Skeletal muscle satellite cell (primary cell): ENCODE results near the gene RFT1.

Experiments
- H3K27me3 ChIP-seq: 2 replicates; pipeline ENCODE4 v1.7.0; 2013; ENCODE audit warnings: low read length; ENCODE audit not compliant: control insufficient read depth, insufficient read depth
- H3K36me3 ChIP-seq: 2 replicates; pipeline ENCODE4 v1.7.0; 2013; ENCODE audit warnings: mild to moderate bottlenecking, control low read depth, low read length; ENCODE audit not compliant: insufficient read depth
- H3K4me1 ChIP-seq: 2 replicates; pipeline ENCODE4 v1.7.0; 2013; ENCODE audit warnings: low read length; ENCODE audit not compliant: control insufficient read depth, insufficient read depth
- H3K4me2 ChIP-seq: 2 replicates; pipeline ENCODE4 v1.7.0; 2013; ENCODE audit warnings: mild to moderate bottlenecking, low read length
- H3K4me3 ChIP-seq: 2 replicates; pipeline ENCODE4 v1.7.0; 2013; ENCODE audit warnings: low read length
- H3K9ac ChIP-seq: 2 replicates; pipeline ENCODE4 v1.7.0; 2013; ENCODE audit warnings: mild to moderate bottlenecking, low read depth, low read length, moderate library complexity
- H3K9me3 ChIP-seq: replicated peaks from 2 replicates; pipeline ENCODE4 v1.7.0; 2013; ENCODE audit warnings: mild to moderate bottlenecking, control low read depth, low read length

RFT1 gene

DNA sequence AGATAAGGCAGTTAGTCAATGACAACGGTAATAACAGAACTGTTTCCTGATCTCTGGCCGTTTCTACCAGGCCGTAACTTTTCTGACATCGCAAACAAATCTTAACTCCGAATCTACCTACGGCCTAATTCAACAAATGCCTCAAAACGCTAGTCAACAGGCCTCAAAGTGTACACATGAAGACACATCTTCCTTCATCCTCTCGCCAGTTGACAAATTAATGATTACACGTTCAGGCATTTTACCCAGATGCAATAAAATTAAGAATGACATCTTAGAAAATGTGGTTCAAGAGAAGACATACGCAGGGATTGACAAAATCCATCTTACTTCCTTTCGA is 85.9 kb downstream of the RFT1 start:
- Histone ChIP-seq H3K4me3 (peak overlapping the region; percentile 83), H3K4me2 (peak overlapping the region; percentile 88), H3K9me3 (no peaks in the 10 kb centered on the region), H3K36me3 (no peaks in the 10 kb centered on the region), H3K4me1 (no peaks in the 10 kb centered on the region), H3K27me3 (peaks cover 7% of the 10 kb centered on the region), H3K9ac (peak overlapping the region; percentile 82)

DNA sequence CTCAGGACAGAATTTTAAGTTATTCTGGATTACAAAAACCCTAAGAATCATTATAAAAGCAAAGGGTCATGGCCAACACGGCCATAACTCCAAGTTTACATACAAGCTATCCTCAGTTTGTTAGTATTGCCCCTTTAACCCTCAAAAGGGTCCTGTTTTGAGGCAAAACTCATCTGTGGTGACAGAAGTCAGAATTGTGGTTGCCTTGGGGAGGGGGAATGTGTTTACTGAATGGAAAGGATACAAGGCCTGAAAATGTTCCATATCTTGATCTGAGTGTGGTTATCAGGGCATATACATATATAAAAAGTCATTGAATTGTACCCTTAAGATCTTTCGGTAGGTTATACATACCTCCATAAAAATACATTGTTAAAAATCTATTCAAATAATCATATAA is 86.5 kb downstream of the RFT1 start:
- no peak overlapping the region for H3K4me2 ChIP-seq
- H3K9me3 ChIP-seq: no peaks in the 10 kb centered on the region
- H3K9ac ChIP-seq: no peak overlapping the region
- H3K36me3 ChIP-seq: no peaks in the 10 kb centered on the region
- H3K27me3 ChIP-seq: peaks cover 7% of the 10 kb centered on the region
- no peak overlapping the region for H3K4me3 ChIP-seq
- no peaks in the 10 kb centered on the region for H3K4me1 ChIP-seq

DNA sequence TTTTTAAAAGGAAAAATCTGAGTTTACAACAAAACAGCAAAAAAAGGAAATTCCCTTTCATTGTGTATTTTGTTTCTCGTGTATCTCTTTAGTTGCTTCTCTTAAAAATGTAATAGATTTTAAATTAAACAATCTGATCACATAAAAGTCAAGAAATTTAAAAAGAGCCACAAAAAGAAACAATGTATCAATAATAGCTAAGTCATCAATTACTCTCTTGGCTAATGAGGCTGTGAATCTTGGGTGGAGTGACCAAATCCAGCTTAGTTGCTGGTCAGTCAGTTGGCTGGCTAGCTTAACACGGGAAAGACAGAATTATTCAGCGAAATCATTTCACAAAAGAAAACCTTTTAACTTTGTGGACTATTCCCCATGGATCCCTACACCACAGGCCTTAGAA is 87.6 kb downstream of the RFT1 start:
- Histone ChIP-seq H3K36me3 (no peaks in the 10 kb centered on the region), H3K4me3 (no peak overlapping the region), H3K4me2 (no peak overlapping the region), H3K4me1 (no peaks in the 10 kb centered on the region), H3K27me3 (peaks cover 5% of the 10 kb centered on the region), H3K9ac (no peak overlapping the region), H3K9me3 (no peaks in the 10 kb centered on the region)

DNA sequence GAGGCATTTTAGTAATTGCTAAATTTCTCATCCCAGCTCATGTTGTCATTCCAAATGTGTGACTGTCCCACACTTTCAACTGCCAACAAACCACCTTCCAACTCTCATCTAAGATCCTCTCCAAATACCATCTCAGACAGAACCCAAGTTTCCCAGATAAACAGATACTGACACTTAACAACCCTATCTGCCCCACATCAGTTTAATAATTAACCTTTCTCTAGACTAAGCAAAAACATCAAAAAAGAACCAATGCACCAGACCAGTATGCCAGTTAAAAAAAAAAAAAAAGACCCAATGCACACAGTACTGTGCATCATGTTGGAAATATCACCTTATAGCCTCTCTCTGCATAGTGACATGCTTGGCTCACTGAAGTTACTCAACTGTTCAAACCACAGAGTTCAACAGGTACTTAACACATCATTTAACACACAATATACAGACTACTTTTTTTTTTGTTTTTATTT is 89.8 kb downstream of the RFT1 start:
- H3K4me1 ChIP-seq: no peaks in the 10 kb centered on the region

DNA sequence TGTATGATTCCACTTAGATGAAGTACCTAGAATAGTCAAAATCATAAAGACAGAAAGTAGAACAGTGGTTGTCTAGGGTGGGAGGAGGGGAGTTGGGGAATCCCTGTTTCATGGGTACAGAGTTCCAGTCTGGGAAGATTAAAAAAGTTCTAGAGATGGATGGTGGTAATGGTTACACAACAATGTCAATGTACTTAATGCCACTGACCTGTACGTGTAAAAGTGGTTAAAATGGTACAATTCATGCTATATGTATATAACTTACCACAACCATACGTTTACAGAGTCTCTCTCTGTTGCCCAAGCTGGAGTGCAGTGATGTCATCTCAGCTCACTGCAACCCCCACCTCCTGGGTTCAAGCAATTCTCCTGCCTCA is 90.9 kb downstream of the RFT1 start:
- H3K4me1 ChIP-seq: no peaks in the 10 kb centered on the region
- no peaks in the 10 kb centered on the region for H3K36me3 ChIP-seq

More for the DNA sequence above, 89.8 kb downstream of the RFT1 start:
- Histone ChIP-seq H3K4me3 (no peak overlapping the region), H3K36me3 (no peaks in the 10 kb centered on the region), H3K9ac (no peak overlapping the region), H3K9me3 (no peaks in the 10 kb centered on the region), H3K4me2 (no peak overlapping the region), H3K27me3 (no peaks in the 10 kb centered on the region)

DNA sequence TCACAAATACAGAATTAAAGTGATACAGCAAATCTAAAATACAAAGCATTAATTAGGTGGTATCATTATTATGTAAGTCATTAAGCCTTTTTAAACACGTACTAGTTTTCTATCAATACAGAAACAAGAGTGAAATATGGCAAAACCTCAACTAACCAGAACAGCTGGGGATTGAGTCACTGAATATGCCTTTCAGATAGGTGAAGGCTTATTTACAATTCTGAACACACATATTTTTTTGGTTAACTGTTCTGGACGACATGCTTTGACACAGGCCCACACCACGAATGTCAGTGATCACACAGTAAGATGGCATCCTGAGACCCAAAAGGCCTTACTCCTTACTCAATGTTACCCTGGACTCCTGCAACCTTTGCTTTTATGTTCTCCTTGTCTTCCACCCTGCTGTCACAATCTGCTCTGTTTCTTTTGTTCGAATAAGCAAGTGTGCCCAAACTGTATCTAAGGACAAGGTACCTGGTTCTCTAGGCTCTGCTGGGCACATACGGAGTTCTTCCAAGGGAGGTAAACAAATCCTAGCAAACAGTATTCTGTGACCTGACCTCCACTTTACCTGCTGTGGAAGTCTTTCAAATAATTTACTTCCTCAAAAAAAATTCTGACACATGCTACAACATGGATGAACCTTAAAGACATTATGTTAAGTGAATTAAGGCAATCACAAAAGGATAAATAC is 91.4 kb downstream of the RFT1 start:
- no peak overlapping the region for H3K4me2 ChIP-seq
- H3K9ac ChIP-seq: no peak overlapping the region
- H3K4me3 ChIP-seq: no peak overlapping the region
- no peaks in the 10 kb centered on the region for H3K36me3 ChIP-seq
- no peaks in the 10 kb centered on the region for H3K4me1 ChIP-seq
- H3K9me3 ChIP-seq: no peaks in the 10 kb centered on the region
- no peaks in the 10 kb centered on the region for H3K27me3 ChIP-seq

More for the DNA sequence above, 90.9 kb downstream of the RFT1 start:
- H3K27me3 ChIP-seq: no peaks in the 10 kb centered on the region
- H3K9ac ChIP-seq: no peak overlapping the region
- no peak overlapping the region for H3K4me3 ChIP-seq
- no peak overlapping the region for H3K4me2 ChIP-seq
- H3K9me3 ChIP-seq: no peaks in the 10 kb centered on the region
